OCI-LY3 (cell line): ENCODE data around the gene SPOP.

Experiments
- CTCF ChIP-seq: fragments of 200-600, 300-600 bp; sonication (generic); IDR thresholded peaks from 2 replicates; pipeline ENCODE4 v1.5.1; 2014; ENCODE audit warnings: antibody characterized with exemption, low read length, low read depth
- EZH2phosphoT487 ChIP-seq: fragments of 200-600 bp; shearing (Covaris generic); IDR thresholded peaks from 2 replicates; pipeline ENCODE4 v1.6.1; 2018; ENCODE audit warnings: antibody characterized with exemption, mixed run types, low read depth

GRCh38 chr17:49574945-49575678 is 102.8 kb downstream of the SPOP start:
- TF ChIP-seq CTCF: no peak
- TF ChIP-seq EZH2phosphoT487: no peak
